ENCODE results near the gene ADSS1.

DNA sequence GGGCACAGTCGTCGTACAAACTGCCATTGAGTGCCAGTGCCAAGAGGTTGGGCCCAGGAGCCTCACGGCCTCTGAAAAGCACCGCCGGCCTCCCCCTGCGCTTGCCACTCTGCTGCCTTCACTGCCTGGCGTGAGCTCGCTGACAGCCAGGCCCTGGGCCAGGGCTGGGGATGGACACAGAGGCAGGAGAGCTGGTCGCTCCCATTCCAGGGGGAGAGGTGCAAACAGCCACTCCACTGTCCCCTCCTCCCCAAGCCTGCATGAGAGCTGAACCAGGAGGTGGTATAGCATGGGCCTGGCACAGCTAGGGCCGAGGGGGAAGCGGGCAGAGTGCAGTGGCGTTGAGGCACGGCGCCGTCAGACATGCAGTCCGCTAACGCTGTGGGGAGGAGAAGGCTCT is 4.6 kb downstream of the ADSS1 start:
- TF ChIP-seq, protein P1, sequence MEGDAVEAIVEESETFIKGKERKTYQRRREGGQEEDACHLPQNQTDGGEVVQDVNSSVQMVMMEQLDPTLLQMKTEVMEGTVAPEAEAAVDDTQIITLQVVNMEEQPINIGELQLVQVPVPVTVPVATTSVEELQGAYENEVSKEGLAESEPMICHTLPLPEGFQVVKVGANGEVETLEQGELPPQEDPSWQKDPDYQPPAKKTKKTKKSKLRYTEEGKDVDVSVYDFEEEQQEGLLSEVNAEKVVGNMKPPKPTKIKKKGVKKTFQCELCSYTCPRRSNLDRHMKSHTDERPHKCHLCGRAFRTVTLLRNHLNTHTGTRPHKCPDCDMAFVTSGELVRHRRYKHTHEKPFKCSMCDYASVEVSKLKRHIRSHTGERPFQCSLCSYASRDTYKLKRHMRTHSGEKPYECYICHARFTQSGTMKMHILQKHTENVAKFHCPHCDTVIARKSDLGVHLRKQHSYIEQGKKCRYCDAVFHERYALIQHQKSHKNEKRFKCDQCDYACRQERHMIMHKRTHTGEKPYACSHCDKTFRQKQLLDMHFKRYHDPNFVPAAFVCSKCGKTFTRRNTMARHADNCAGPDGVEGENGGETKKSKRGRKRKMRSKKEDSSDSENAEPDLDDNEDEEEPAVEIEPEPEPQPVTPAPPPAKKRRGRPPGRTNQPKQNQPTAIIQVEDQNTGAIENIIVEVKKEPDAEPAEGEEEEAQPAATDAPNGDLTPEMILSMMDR (IDR thresholded peaks at IDR 0.05): no peak
- TF ChIP-seq POLR2A (IDR thresholded peaks at IDR 0.05): no peak
